H1 (cell line): ENCODE results near the gene F2. TPM values are rescaled to one million over a fixed set of nuclear protein-coding genes. Genes with fewer than 3 reads are reported as not detected.

Experiments
- CHD7 ChIP-seq: fragments of 300-600 bp; sonication (generic); IDR thresholded peaks from 2 replicates; pipeline ENCODE4 v1.7.1; 2012; ENCODE audit warnings: low read length, moderate library complexity, mild to moderate bottlenecking, inconsistent platforms; ENCODE audit not compliant: insufficient replicate concordance
- HDAC6 ChIP-seq: IDR thresholded peaks from one replicate; pipeline ENCODE4 v1.7.1; 2012; ENCODE audit warnings: low read depth, mild to moderate bottlenecking, inconsistent platforms, low read length, moderate library complexity
- SP4 ChIP-seq: IDR thresholded peaks from 2 replicates; pipeline ENCODE4 v1.6.1; 2012; ENCODE audit warnings: low read length, inconsistent platforms
- polyA plus RNA-seq, 7 experiments: library from polyadenylated mRNA; depleted of rRNA in 3 of 7; stranded (reverse) in 5 of 7; unstranded in 2 of 7; fragments of >200 nt in 5 of 7; fragments of 200-250 nt in 2 of 7; gene quantifications; 1 replicate in 5 of 7; 2 replicates in 1 of 7; 4 replicates in 1 of 7; pipeline versions ENCODE4 v1.2.1 to v1.2.3, GENCODE V29; 2011 to 2013; ENCODE audit warnings: missing spikeins in 2 of 7, mixed read lengths in 2 of 7
- total RNA-seq: library from RNA; stranded (reverse); fragmentation: NEBNext Ultra II Directional; extraction: Animal tissue kit (Norgen Biotek cat#: 25700); gene quantifications from 2 replicates; pipeline ENCODE4 v1.2.1, GENCODE V29; 2021

F2 gene
- total and polyA plus RNA-seq, 2 of the 8 experiments (the other 6 are each of a cell fraction or from before 2014, with no cell fraction given), result 0.11 TPM; not detected in 1

GRCh38 chr11:46741600-46742484, 22.8 kb downstream of the F2 start (continued):
- TF ChIP-seq CHD7 (no peak), SP4 (no peak), HDAC6 (no peak)
